COLO829 (cell line): ENCODE results near the gene PDCD10.

Experiments
- DNase-seq: peaks from one replicate; pipeline ENCODE4 v3.0.0; 2012; ENCODE audit warnings: low spot score

Gene PDCD10

DNA sequence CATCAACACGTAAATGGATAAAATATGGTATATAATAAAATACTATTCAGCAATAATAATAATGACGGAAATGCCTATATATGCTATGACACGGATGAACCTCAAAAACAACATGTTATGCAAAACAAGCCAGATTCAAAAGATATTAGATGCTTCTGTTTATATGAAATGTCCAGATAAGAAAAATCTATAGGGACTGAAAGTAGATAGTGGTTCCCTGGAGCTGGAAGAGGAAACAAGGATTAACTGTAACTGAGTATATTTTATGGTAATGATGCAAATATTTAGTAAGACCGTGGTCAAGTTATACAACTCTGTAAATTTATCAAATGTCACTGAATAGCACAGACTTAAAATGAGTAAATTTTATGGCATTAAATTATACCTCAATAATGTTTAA, 55.2 kb downstream of the PDCD10 start:
- DNase-seq, result no peak

- no peak for DNase-seq
These were observed 58.8 kb downstream of the PDCD10 start for GRCh38 chr3:167675848-167676247.

GRCh38 chr3:167673221-167673620, 61.5 kb downstream of the PDCD10 start:
- no peak for DNase-seq

- no peak for DNase-seq
These were observed 62.7 kb downstream of the PDCD10 start for GRCh38 chr3:167671878-167672427.

DNA sequence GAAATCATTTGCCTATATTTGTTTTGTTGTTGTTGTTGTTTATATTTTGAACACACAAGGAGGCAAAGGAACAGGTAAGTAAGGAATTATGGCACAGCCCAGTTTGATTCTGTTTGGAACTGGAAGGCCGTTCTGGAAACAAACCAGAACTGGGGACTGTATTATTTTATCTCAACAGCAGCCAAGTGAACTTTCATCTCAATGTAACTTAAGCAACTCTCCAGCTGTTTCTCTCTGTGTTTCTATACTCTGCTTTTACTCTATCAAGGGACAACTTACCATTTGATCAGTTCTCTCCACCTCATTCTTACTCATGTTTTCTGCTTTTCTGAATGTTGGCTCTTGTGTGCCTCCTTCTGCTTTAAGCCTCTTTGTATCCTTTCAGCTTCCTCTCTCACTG, 65.0 kb downstream of the PDCD10 start:
- DNase-seq, result no peak

DNA sequence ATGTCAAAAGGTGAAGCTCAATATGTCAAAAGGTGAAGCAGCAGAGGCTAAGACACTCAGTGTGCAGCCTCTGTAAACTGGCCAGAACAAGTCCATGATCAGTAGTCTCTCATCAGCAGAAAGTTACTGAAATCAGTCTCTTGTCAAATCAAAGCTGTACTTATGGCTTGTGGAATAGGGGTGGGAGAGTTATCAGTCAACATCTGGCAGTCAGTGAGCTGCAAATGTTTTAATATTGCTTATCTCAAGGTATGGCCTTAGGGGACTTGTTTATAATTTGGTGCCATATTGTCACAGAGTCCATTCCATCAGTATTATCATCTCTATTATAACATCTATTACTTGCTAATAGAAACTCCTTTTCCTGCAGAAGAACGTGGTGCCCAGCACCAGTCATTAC, 66.0 kb downstream of the PDCD10 start:
- DNase-seq, result no peak

- no peak for DNase-seq
These were observed 68.1 kb downstream of the PDCD10 start for GRCh38 chr3:167666563-167666962.

GRCh38 chr3:167662919-167663400, 71.7 kb downstream of the PDCD10 start:
- no peak for DNase-seq

DNA sequence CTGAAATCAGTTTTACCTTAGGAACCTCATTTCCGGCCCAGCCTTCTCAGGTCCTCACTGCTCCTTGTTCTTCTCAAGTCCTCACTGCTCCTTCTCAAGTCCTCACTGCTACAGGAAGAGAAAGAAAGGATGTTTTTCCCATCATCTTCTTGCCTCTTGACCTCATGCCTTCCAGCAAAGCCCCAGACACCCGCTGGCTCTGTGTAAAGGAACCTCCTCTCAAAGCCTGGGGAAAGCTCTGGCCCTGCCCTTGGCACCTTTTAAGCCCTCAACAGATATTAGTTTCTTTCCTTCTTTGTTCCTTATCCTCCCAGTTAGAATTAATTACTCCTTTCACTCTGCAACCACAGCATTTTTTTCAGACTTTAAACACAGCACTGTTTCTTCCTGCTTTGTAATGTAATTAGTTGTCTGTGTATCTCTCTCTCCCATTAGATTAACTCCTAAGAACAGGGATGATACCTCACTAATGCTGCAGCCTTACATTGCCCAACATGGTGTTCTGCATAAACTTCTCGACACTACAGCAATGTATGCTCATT, 76.9 kb downstream of the PDCD10 start:
- DNase-seq, result no peak

- no peak for DNase-seq
These were observed 77.9 kb downstream of the PDCD10 start for GRCh38 chr3:167656821-167657220.

- no peak for DNase-seq
These were observed 80.9 kb downstream of the PDCD10 start, which contains the start of gene WDR49 for GRCh38 chr3:167653760-167654159. WDR49 (minus strand) TSS chr3:167653942; CDS start chr3:167653425, 517 bp downstream.

DNA sequence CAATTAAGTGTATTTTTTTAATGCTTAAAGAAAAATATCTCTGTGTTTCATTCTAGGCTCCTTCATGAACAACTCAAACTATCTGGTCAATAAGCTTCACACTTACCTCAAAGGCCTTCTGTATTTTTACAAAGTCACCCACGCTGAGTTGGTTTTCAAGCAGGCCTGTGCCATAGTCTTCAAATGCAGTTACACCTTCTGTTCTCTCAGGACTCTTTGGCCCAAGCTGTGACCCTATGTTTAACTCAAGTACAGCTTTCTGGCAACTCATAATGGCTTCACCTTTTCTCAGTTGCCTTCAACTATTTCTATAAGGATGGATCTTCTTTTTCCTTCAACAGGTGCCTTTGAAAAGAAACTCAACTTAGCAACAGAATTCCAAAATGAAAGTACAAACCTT, 81.5 kb downstream of the PDCD10 start:
- no peak for DNase-seq

- DNase-seq, result no peak
These were observed 82.9 kb downstream of the PDCD10 start for GRCh38 chr3:167651826-167652225.

DNA sequence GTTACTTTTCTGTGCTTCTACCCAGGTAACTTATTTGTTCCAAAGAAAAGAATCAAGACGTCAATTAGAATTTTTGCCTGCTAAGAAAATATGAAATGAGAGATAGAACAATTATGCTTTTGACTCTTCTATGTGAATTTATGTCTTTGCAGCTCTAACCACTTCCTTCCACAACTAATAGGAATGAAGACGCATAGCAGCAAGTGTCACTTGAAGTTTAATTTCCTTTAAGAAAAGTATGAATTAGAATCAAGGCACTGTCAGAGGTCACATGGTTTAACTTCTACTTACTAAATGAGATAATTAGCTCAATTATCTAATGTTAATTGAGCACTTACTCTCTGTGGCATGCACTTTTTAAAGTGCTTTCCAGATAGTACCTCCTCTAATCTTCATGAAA, 84.2 kb downstream of the PDCD10 start:
- no peak for DNase-seq

GRCh38 chr3:167649746-167650145, 84.9 kb downstream of the PDCD10 start:
- DNase-seq, result no peak

DNA sequence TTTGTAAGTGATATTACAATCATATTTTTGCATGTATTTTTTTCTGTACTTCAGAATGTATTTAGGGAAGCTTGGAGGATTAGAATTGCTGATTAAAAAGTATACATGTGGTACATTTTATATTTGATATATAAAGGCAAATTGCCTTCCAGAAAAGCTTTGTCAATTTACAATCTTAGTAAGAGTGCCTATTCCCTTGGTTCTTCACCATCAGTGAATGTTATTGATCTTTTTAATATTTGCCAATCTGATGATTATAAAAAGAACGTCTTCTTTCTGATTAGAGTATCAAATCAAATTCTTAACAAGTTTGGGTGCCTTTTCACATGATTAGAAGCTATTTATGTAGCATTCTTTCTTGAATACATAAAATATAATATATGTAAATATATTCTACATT, 90.1 kb downstream of the PDCD10 start:
- no peak for DNase-seq
